Measurements from ENCODE around the gene AKAP7.

AKAP7 gene

DNA sequence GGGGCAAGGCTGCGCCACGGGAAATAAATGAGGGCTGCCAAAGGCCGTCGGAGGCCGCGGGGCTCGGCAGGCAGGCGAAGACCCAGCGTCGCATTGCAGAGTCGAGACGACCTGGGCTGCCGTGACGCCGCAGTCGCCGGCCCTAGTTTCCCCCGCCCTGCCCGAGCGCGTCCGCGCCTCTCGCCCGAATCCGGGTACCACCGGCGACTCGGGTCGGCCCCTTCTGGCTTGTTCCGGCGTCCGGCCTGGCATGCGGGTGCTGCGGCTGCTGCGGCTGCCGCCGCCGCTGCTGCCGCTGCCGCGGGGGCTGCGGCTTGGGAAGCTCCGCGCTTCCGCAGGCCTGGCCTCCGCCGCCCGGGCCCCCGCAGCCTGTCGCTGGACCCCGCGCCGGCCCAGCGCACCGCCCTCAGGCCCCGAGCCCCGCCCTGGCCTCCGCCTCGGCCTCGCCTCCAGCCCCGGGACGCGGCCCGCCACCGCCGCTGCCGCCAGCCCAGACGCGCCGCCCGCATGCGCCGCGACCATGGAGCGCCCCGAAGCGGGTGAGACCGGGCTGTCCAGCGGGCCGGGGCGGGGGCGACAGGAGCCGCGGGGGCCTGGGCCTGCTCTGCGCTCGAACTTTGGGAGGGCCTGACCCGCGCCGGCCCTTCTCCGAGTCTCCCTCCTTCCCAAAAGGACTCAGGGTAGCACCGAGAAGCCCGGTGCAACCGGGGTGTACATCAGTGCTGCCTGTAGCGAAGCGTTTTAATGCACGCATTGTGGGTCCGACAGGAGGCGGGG lies at the start of gene AKAP7 (continued):
- TF ChIP-seq ZNF10 (tag by site-specific recombination; IDR thresholded peaks at IDR 0.05) (0 out of 2 replicates have a peak, but pooled peaks have one; percentile 13), ZNF777 (tag by site-specific recombination; IDR thresholded peaks at IDR 0.05; ENCODE audit: borderline replicate concordance) (0 out of 2 replicates have a peak, but pooled peaks have one; percentile 38), ZNF19 (tag by site-specific recombination; IDR thresholded peaks at IDR 0.05; ENCODE audit: low read depth) (no peak), FEZF1 (tag by site-specific recombination; IDR thresholded peaks at IDR 0.05) (no peak), YY1 (tag by site-specific recombination; IDR thresholded peaks at IDR 0.05) (peak; percentile 52; the same call in 1 of the 2 replicates), ZNF76 (tag by site-specific recombination; IDR thresholded peaks at IDR 0.05; ENCODE audit: borderline replicate concordance, low read depth) (peak; percentile 56; the same call in 1 of the 2 replicates), ZBTB20 (tag by site-specific recombination; IDR thresholded peaks at IDR 0.05) (peak; percentile 69; the same call in 1 of the 2 replicates), ZXDB (tag by site-specific recombination; IDR thresholded peaks at IDR 0.05) (peak; percentile 41), ZNF155 (tag by site-specific recombination; IDR thresholded peaks at IDR 0.05) (no peak), ZNF37A (tag by site-specific recombination; IDR thresholded peaks at IDR 0.05) (no peak), ZFP41 (tag by site-specific recombination; IDR thresholded peaks at IDR 0.05; ENCODE audit: borderline replicate concordance) (no peak), GLI4 (tag by site-specific recombination; IDR thresholded peaks at IDR 0.05) (no peak), ZNF624 (tag by site-specific recombination; IDR thresholded peaks at IDR 0.05) (no peak), ZFP69B (tag by site-specific recombination; IDR thresholded peaks at IDR 0.05) (peak; percentile 68; the same call in 1 of the 2 replicates), BCL11B (tag by site-specific recombination; IDR thresholded peaks at IDR 0.05; ENCODE audit: low read depth) (no peak), ZNF239 (tag by site-specific recombination; IDR thresholded peaks at IDR 0.05) (no peak), IKZF3 (tag by site-specific recombination; IDR thresholded peaks at IDR 0.05) (0 out of 2 replicates have a peak, but pooled peaks have one; percentile 6)
- TF ChIP-seq, protein P1, sequence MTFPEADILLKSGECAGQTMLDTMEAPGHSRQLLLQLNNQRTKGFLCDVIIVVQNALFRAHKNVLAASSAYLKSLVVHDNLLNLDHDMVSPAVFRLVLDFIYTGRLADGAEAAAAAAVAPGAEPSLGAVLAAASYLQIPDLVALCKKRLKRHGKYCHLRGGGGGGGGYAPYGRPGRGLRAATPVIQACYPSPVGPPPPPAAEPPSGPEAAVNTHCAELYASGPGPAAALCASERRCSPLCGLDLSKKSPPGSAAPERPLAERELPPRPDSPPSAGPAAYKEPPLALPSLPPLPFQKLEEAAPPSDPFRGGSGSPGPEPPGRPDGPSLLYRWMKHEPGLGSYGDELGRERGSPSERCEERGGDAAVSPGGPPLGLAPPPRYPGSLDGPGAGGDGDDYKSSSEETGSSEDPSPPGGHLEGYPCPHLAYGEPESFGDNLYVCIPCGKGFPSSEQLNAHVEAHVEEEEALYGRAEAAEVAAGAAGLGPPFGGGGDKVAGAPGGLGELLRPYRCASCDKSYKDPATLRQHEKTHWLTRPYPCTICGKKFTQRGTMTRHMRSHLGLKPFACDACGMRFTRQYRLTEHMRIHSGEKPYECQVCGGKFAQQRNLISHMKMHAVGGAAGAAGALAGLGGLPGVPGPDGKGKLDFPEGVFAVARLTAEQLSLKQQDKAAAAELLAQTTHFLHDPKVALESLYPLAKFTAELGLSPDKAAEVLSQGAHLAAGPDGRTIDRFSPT (tag by site-specific recombination; IDR thresholded peaks at IDR 0.05), result 0 out of 2 replicates have a peak, but pooled peaks have one; percentile 16
- TF ChIP-seq, protein P2, sequence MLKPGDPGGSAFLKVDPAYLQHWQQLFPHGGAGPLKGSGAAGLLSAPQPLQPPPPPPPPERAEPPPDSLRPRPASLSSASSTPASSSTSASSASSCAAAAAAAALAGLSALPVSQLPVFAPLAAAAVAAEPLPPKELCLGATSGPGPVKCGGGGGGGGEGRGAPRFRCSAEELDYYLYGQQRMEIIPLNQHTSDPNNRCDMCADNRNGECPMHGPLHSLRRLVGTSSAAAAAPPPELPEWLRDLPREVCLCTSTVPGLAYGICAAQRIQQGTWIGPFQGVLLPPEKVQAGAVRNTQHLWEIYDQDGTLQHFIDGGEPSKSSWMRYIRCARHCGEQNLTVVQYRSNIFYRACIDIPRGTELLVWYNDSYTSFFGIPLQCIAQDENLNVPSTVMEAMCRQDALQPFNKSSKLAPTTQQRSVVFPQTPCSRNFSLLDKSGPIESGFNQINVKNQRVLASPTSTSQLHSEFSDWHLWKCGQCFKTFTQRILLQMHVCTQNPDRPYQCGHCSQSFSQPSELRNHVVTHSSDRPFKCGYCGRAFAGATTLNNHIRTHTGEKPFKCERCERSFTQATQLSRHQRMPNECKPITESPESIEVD (tag by site-specific recombination; IDR thresholded peaks at IDR 0.05), result no peak
- TF ChIP-seq, protein P3, sequence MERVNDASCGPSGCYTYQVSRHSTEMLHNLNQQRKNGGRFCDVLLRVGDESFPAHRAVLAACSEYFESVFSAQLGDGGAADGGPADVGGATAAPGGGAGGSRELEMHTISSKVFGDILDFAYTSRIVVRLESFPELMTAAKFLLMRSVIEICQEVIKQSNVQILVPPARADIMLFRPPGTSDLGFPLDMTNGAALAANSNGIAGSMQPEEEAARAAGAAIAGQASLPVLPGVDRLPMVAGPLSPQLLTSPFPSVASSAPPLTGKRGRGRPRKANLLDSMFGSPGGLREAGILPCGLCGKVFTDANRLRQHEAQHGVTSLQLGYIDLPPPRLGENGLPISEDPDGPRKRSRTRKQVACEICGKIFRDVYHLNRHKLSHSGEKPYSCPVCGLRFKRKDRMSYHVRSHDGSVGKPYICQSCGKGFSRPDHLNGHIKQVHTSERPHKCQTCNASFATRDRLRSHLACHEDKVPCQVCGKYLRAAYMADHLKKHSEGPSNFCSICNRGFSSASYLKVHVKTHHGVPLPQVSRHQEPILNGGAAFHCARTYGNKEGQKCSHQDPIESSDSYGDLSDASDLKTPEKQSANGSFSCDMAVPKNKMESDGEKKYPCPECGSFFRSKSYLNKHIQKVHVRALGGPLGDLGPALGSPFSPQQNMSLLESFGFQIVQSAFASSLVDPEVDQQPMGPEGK (tag by site-specific recombination; IDR thresholded peaks at IDR 0.05), result peak; percentile 42
- TF ChIP-seq, protein P4, sequence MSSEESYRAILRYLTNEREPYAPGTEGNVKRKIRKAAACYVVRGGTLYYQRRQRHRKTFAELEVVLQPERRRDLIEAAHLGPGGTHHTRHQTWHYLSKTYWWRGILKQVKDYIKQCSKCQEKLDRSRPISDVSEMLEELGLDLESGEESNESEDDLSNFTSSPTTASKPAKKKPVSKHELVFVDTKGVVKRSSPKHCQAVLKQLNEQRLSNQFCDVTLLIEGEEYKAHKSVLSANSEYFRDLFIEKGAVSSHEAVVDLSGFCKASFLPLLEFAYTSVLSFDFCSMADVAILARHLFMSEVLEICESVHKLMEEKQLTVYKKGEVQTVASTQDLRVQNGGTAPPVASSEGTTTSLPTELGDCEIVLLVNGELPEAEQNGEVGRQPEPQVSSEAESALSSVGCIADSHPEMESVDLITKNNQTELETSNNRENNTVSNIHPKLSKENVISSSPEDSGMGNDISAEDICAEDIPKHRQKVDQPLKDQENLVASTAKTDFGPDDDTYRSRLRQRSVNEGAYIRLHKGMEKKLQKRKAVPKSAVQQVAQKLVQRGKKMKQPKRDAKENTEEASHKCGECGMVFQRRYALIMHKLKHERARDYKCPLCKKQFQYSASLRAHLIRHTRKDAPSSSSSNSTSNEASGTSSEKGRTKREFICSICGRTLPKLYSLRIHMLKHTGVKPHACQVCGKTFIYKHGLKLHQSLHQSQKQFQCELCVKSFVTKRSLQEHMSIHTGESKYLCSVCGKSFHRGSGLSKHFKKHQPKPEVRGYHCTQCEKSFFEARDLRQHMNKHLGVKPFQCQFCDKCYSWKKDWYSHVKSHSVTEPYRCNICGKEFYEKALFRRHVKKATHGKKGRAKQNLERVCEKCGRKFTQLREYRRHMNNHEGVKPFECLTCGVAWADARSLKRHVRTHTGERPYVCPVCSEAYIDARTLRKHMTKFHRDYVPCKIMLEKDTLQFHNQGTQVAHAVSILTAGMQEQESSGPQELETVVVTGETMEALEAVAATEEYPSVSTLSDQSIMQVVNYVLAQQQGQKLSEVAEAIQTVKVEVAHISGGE (tag by site-specific recombination; conservative IDR thresholded peaks at IDR 0.05; ENCODE audit: low read depth), result peak; percentile 19; the same call in 1 of the 2 replicates
- TF ChIP-seq, protein P5, sequence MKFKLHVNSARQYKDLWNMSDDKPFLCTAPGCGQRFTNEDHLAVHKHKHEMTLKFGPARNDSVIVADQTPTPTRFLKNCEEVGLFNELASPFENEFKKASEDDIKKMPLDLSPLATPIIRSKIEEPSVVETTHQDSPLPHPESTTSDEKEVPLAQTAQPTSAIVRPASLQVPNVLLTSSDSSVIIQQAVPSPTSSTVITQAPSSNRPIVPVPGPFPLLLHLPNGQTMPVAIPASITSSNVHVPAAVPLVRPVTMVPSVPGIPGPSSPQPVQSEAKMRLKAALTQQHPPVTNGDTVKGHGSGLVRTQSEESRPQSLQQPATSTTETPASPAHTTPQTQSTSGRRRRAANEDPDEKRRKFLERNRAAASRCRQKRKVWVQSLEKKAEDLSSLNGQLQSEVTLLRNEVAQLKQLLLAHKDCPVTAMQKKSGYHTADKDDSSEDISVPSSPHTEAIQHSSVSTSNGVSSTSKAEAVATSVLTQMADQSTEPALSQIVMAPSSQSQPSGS (tag by site-specific recombination; IDR thresholded peaks at IDR 0.05; ENCODE audit: low read depth), result no peak
- TF ChIP-seq, protein P6, sequence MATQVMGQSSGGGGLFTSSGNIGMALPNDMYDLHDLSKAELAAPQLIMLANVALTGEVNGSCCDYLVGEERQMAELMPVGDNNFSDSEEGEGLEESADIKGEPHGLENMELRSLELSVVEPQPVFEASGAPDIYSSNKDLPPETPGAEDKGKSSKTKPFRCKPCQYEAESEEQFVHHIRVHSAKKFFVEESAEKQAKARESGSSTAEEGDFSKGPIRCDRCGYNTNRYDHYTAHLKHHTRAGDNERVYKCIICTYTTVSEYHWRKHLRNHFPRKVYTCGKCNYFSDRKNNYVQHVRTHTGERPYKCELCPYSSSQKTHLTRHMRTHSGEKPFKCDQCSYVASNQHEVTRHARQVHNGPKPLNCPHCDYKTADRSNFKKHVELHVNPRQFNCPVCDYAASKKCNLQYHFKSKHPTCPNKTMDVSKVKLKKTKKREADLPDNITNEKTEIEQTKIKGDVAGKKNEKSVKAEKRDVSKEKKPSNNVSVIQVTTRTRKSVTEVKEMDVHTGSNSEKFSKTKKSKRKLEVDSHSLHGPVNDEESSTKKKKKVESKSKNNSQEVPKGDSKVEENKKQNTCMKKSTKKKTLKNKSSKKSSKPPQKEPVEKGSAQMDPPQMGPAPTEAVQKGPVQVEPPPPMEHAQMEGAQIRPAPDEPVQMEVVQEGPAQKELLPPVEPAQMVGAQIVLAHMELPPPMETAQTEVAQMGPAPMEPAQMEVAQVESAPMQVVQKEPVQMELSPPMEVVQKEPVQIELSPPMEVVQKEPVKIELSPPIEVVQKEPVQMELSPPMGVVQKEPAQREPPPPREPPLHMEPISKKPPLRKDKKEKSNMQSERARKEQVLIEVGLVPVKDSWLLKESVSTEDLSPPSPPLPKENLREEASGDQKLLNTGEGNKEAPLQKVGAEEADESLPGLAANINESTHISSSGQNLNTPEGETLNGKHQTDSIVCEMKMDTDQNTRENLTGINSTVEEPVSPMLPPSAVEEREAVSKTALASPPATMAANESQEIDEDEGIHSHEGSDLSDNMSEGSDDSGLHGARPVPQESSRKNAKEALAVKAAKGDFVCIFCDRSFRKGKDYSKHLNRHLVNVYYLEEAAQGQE (tag by site-specific recombination; IDR thresholded peaks at IDR 0.05), result peak; percentile 41; the same call in 1 of the 2 replicates
